Stimulated activated CD4-positive, alpha-beta T cell treated with anti-CD3 and anti-CD28 coated beads, Interleukin-2, amount 100 ng/mL, for 4 hours (primary cell): ENCODE measurements around the gene COL28A1.
"Not testable (repeated sequence)": the region's sequence is repeated elsewhere in the genome, so short reads cannot be mapped to it uniquely, and the experiment has no call there.

Experiments used
- DNase-seq: peaks from one replicate; pipeline ENCODE4 v3.0.0-alpha.2; 2020; ENCODE audit warnings: low read depth

COL28A1 gene

GRCh38 chr7:7416031-7416858 is 119.4 kb downstream of the COL28A1 start:
- no peak for DNase-seq

GRCh38 chr7:7414791-7415603 is 120.7 kb downstream of the COL28A1 start:
- DNase-seq, result no peak

GRCh38 chr7:7408001-7408770 is 127.5 kb downstream of the COL28A1 start:
- no peak for DNase-seq

- DNase-seq, result no peak
Observed at GRCh38 chr7:7405461-7405860, 130.2 kb downstream of the COL28A1 start.

GRCh38 chr7:7399707-7400106 is 136.0 kb downstream of the COL28A1 start:
- DNase-seq, result no peak

- DNase-seq, result no peak
Observed at GRCh38 chr7:7395785-7396184, 139.9 kb downstream of the COL28A1 start.

GRCh38 chr7:7388164-7388563 is 147.5 kb downstream of the COL28A1 start:
- not testable (repeated sequence) for DNase-seq

- DNase-seq, result no peak
Observed at GRCh38 chr7:7385421-7385820, 150.3 kb downstream of the COL28A1 start.

GRCh38 chr7:7384228-7384627 is 151.4 kb downstream of the COL28A1 start:
- DNase-seq, result no peak

GRCh38 chr7:7375538-7375937 is 160.1 kb downstream of the COL28A1 start:
- DNase-seq, result no peak

- DNase-seq, result no peak
Observed at GRCh38 chr7:7370076-7370475, 165.6 kb downstream of the COL28A1 start.

GRCh38 chr7:7369134-7369533 is 166.5 kb downstream of the COL28A1 start:
- DNase-seq, result no peak

- no peak for DNase-seq
Observed at GRCh38 chr7:7354674-7355073, 181.0 kb downstream of the COL28A1 start.

GRCh38 chr7:7352845-7353244 is 182.8 kb downstream of the COL28A1 start:
- no peak for DNase-seq

- DNase-seq, result no peak
Observed at GRCh38 chr7:7351832-7352231, 183.8 kb downstream of the COL28A1 start.

- no peak for DNase-seq
Observed at GRCh38 chr7:7351156-7351555, 184.5 kb downstream of the COL28A1 start.

- DNase-seq, result no peak
Observed at GRCh38 chr7:7349156-7349555, 186.5 kb downstream of the COL28A1 start.

GRCh38 chr7:7347045-7347444 is 188.6 kb downstream of the COL28A1 start:
- DNase-seq, result no peak

- no peak for DNase-seq
Observed at GRCh38 chr7:7344583-7344982, 191.1 kb downstream of the COL28A1 start.

GRCh38 chr7:7335909-7336308 is 199.8 kb downstream of the COL28A1 start:
- no peak for DNase-seq

- no peak for DNase-seq
Observed at GRCh38 chr7:7335215-7335614, 200.5 kb downstream of the COL28A1 start.

- no peak for DNase-seq
Observed at GRCh38 chr7:7333610-7334009, 202.1 kb downstream of the COL28A1 start.
